ENCODE results near the gene PARP6.

PARP6 gene

GRCh38 chr15:72276326-72276700 is 4.0 kb upstream of the PARP6 start:
- TF ChIP-seq CTCF (IDR thresholded peaks at IDR 0.05), result no peak

GRCh38 chr15:72272997-72273352 is 621 bp upstream of the PARP6 start:
- TF ChIP-seq CTCF (IDR thresholded peaks at IDR 0.05), result no peak

- no peak for TF ChIP-seq CTCF (IDR thresholded peaks at IDR 0.05)
Measured at GRCh38 chr15:72271895-72272212, 500 bp downstream of the PARP6 start.

- no peak for TF ChIP-seq CTCF (IDR thresholded peaks at IDR 0.05)
Measured at GRCh38 chr15:72271221-72271620, 1.1 kb downstream of the PARP6 start.

GRCh38 chr15:72269739-72270138 is 2.6 kb downstream of the PARP6 start:
- no peak for TF ChIP-seq CTCF (IDR thresholded peaks at IDR 0.05)

GRCh38 chr15:72265031-72265430 is 7.3 kb downstream of the PARP6 start:
- no peak for TF ChIP-seq CTCF (IDR thresholded peaks at IDR 0.05)

- no peak for TF ChIP-seq CTCF (IDR thresholded peaks at IDR 0.05)
Measured at GRCh38 chr15:72252663-72253299, 19.6 kb downstream of the PARP6 start.

- no peak for TF ChIP-seq CTCF (IDR thresholded peaks at IDR 0.05)
Measured at GRCh38 chr15:72249142-72249810, 23.1 kb downstream of the PARP6 start.

Data from LNCAP (cell line).